HFFc6 (cell line): ENCODE measurements around the gene ZNF76. TPM values are rescaled to one million over a fixed set of nuclear protein-coding genes. Genes with fewer than 3 reads are reported as not detected.
"Not testable (repeated sequence)": the region's sequence is repeated elsewhere in the genome, so short reads cannot be mapped to it uniquely, and the experiment has no call there.

ENCODE experiments used
- DNase-seq: peaks from one replicate; pipeline ENCODE4 v3.0.0-alpha.2; 2018
- H3K27ac Mint-ChIP-seq: 2 replicates; pipeline ENCODE4 v1.8.0; 2020; ENCODE audit warnings: mild to moderate bottlenecking, mixed read lengths
- H3K27me3 Mint-ChIP-seq: 2 replicates; pipeline ENCODE4 v1.8.0; 2021; ENCODE audit warnings: mild to moderate bottlenecking, moderate library complexity, mixed read lengths; ENCODE audit not compliant: insufficient read depth
- H3K36me3 Mint-ChIP-seq: 2 replicates; pipeline ENCODE4 v1.8.0; 2021; ENCODE audit warnings: low read depth, mixed read lengths
- H3K4me1 Mint-ChIP-seq: 2 replicates; pipeline ENCODE4 v1.8.0; 2020; ENCODE audit warnings: low read depth, mixed read lengths
- H3K4me3 Mint-ChIP-seq: 2 replicates; pipeline ENCODE4 v1.8.0; 2020; ENCODE audit warnings: mild to moderate bottlenecking, moderate library complexity, mixed read lengths
- H3K9me3 Mint-ChIP-seq: 2 replicates; pipeline ENCODE4 v1.8.0; 2020; ENCODE audit warnings: mild to moderate bottlenecking, mixed read lengths
- total RNA-seq, 6 experiments: library from RNA; stranded (reverse); fragmentation: NEBNext Ultra II Directional; extraction: Animal tissue kit (Norgen Biotek cat#: 25700); gene quantifications; 2 replicates in 1 of 6; 3 replicates in 5 of 6; pipeline ENCODE4 v1.2.3, GENCODE V29; 2021
- TF ChIP-seq, protein P1 (sequence below): fragments of 200-600 bp; sonication (generic); IDR thresholded peaks from 2 replicates; pipeline ENCODE4 v1.5.0; 2021; ENCODE audit warnings: antibody characterized with exemption, mild to moderate bottlenecking

ZNF76 gene
- total RNA-seq, 6 experiments from 2014 or later = 12.7 to 17.1 (median 16.4) TPM

DNA sequence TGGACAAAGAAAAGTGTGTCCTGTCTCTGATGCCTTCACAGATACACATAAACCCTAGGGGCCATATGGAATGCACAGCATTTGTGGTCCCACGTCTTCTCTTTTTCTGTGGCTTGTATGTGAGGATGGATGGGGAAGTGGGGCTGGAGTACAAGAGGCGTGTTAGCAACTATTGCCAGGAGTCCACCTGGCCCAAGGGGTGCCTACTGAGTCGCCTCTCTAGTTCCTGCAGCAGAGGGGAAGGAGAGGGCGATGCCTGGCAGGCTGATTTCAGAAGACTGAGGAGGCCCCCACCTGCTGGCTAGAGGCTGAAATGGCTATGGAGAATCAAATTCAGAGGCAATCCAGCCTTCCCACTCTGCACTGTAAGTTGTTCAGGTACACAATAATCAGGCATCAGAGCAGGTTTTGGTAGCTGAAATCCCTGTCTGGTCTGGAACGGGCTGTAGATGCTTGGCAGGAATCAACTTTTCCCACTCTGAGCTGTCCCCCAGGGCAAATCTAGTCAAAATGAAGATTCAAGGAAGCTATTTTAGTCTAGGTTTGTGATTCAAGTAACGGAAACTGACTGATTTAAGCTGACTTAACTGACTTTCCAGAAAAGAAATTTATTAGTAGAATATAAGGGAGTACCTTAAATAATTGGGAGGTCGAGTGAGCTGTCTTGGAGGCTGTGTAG lies 68.0 kb downstream of the ZNF76 start:
- DNase-seq = peak; percentile 35
- H3K4me3 Mint-ChIP-seq = no peak overlapping the region; the same call in 1 of the 2 replicates
- H3K36me3 Mint-ChIP-seq = peaks cover 4% of the 10 kb centered on the region; the same call in 1 of the 2 replicates
- peaks cover 9% of the 10 kb centered on the region; the same call in 1 of the 2 replicates for H3K4me1 Mint-ChIP-seq
- TF ChIP-seq, protein P1, sequence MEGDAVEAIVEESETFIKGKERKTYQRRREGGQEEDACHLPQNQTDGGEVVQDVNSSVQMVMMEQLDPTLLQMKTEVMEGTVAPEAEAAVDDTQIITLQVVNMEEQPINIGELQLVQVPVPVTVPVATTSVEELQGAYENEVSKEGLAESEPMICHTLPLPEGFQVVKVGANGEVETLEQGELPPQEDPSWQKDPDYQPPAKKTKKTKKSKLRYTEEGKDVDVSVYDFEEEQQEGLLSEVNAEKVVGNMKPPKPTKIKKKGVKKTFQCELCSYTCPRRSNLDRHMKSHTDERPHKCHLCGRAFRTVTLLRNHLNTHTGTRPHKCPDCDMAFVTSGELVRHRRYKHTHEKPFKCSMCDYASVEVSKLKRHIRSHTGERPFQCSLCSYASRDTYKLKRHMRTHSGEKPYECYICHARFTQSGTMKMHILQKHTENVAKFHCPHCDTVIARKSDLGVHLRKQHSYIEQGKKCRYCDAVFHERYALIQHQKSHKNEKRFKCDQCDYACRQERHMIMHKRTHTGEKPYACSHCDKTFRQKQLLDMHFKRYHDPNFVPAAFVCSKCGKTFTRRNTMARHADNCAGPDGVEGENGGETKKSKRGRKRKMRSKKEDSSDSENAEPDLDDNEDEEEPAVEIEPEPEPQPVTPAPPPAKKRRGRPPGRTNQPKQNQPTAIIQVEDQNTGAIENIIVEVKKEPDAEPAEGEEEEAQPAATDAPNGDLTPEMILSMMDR = peak; percentile 75
- H3K9me3 Mint-ChIP-seq = peaks cover 3% of the 10 kb centered on the region; the same call in 1 of the 2 replicates
- H3K27ac Mint-ChIP-seq = no peak overlapping the region
- peaks cover 8% of the 10 kb centered on the region for H3K27me3 Mint-ChIP-seq

DNA sequence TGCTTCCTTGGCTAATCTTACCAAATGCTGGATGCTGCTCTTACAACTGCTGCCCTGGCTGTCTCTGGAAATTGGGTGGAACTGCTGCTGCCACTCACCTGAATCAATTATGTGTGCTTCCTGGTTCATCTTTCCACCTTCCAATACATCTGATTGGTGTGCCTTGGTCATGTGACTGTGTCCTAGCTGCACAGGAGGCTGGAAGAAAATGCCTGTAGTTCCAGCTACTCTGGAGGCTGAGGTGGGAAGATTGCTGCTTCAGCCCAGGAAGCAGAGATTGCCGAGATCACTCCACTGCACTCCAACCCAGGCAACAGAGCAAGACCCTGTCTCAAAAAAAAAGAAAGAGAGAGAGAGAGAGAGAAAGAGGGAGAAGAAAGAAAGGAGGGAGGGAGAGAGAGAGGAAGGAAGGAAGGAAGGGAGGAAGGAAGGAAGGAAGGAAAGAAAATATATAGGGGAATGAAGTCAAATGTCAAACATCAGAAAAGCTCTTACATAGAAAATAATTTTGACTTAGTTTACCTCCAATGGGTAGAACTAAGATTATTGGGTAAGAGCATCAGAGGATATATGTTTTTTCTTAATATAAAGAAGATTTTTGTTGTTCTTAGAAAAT lies 68.7 kb downstream of the ZNF76 start:
- Mint-ChIP-seq H3K4me3 (no peak overlapping the region), H3K4me1 (peaks cover 9% of the 10 kb centered on the region; the same call in 1 of the 2 replicates), H3K27ac (no peak overlapping the region), H3K36me3 (peaks cover 4% of the 10 kb centered on the region; the same call in 1 of the 2 replicates), H3K27me3 (peaks cover 15% of the 10 kb centered on the region), H3K9me3 (peaks cover 3% of the 10 kb centered on the region; the same call in 1 of the 2 replicates)
- TF ChIP-seq, protein P1 = no peak
- no peak for DNase-seq

DNA sequence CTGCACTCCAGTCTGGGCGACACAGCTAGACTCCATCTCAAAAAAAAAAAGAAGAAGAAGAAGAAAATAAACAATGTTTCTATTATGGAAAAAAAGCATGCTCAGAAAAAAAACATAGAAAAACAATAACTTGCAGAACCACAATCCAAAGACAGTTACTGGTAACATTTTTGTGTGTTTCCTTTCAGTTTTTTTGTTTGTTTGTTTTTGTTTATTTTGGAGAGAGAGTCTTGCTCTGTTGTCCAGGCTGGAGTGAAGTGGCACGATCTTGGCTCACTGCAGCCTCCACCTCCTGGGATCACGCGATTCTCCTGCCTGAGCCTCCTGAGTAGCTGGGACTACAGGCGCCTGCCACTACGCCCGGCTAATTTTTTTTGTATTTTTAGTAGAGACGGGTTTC lies 69.4 kb downstream of the ZNF76 start:
- DNase-seq, H3K27ac Mint-ChIP-seq, H3K9me3 Mint-ChIP-seq, H3K36me3 Mint-ChIP-seq, H3K4me1 Mint-ChIP-seq, H3K4me3 Mint-ChIP-seq: not testable (repeated sequence)
- peaks cover 21% of the 10 kb centered on the region for H3K27me3 Mint-ChIP-seq

DNA sequence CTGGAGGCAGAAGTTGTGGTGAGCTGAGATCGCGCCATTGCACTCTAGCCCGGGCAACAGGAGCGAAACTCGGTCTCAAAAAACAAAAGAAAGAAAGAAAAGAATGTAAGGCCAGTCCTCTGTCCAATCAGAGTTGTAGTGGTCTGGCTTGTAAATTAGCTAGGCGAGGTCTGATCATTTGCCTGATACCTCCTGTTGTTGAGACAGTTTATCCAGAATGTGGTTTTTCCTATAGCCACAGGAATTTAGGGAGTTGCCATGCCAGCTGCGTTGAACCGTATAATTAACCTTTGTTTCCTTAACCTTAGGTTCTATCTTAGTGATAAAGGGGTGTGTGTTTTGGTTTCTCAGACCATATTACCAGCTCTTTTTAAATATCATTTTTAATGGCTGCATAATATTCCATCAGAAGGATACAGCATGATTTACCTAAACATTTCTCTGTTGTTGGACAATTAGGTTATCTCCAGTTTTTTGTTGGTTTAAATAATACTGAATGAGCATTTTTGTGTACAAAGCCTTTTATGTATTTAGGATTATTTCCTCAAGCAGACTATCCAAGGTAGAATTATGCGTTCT lies 71.1 kb downstream of the ZNF76 start:
- Mint-ChIP-seq H3K36me3 (peaks cover 4% of the 10 kb centered on the region; the same call in 1 of the 2 replicates), H3K27me3 (peaks cover 38% of the 10 kb centered on the region), H3K4me3 (no peak overlapping the region), H3K9me3 (peaks cover 3% of the 10 kb centered on the region; the same call in 1 of the 2 replicates), H3K4me1 (peaks cover 9% of the 10 kb centered on the region; the same call in 1 of the 2 replicates), H3K27ac (no peak overlapping the region)
- TF ChIP-seq, protein P1 = no peak
- DNase-seq = no peak

- peak; percentile 19 for DNase-seq
- not testable (repeated sequence) for H3K27ac Mint-ChIP-seq, H3K9me3 Mint-ChIP-seq, H3K36me3 Mint-ChIP-seq, H3K4me3 Mint-ChIP-seq
- Mint-ChIP-seq H3K4me1 (peaks cover 10% of the 10 kb centered on the region), H3K27me3 (peaks cover 40% of the 10 kb centered on the region)
- TF ChIP-seq, protein P1 = peak; percentile 35
These were observed 72.7 kb downstream of the ZNF76 start for GRCh38 chr6:35332074-35332887.
